ENCODE measurements around the gene ROR2. TPM values are rescaled to one million over a fixed set of nuclear protein-coding genes. Genes with fewer than 3 reads are reported as not detected.

ROR2 gene
- total and polyA plus RNA-seq, 4 donors = 2.7 to 32.3 (median 9.2) TPM

- Histone ChIP-seq H3K4me3 (no peak overlapping the region), H3K36me3 (ENCODE audit: control insufficient read depth in 4 of 4, insufficient read depth in 4 of 4, low read length in 4 of 4) (peaks cover 0 to 3% (median 0%) of the 10 kb centered on the region in 4 donors), H3K9me3 (ENCODE audit: control insufficient read depth in 4 of 4, insufficient read depth in 3 of 4, low read length in 3 of 4) (peaks cover 0 to 7% (median 1%) of the 10 kb centered on the region in 4 donors), H3K9ac (ENCODE audit: insufficient read depth in 1 of 2, low read length in 2 of 2) (no peak overlapping the region), H3K4me1 (ENCODE audit: control insufficient read depth in 5 of 5, insufficient read depth in 5 of 5, low read length in 5 of 5) (peaks cover 0 to 17% (median 2%) of the 10 kb centered on the region in 5 donors), H3K27ac (ENCODE audit: low read depth in 1 of 2, low read length in 1 of 2) (no peak overlapping the region), H3K27me3 (ENCODE audit: control insufficient read depth in 3 of 3, insufficient read depth in 3 of 3, low read length in 2 of 3) (peaks cover 0 to 12% (median 0%) of the 10 kb centered on the region in 3 donors)
- DNase-seq (no peak), ATAC-seq (ENCODE audit: insufficient read depth, low FRiP score) (no peak)
- no peak for TF ChIP-seq CTCF (IDR thresholded peaks at IDR 0.05; ENCODE audit: control extremely low read depth, extremely low read depth)
- WGBS, 2 donors = 78 to 85% methylated on average over 6 of the region's 6 CpGs
Measured at GRCh38 chr9:91953718-91954117, 3.7 kb upstream of the ROR2 start.

- Histone ChIP-seq H3K4me3 (no peak overlapping the region), H3K9me3 (ENCODE audit: control insufficient read depth in 4 of 4, insufficient read depth in 3 of 4, low read length in 3 of 4) (peaks cover 0 to 7% (median 1%) of the 10 kb centered on the region in 4 donors), H3K27me3 (ENCODE audit: control insufficient read depth in 3 of 3, insufficient read depth in 3 of 3, low read length in 2 of 3) (peaks cover 0 to 18% (median 0%) of the 10 kb centered on the region in 3 donors), H3K4me1 (ENCODE audit: control insufficient read depth in 5 of 5, insufficient read depth in 5 of 5, low read length in 5 of 5) (peaks cover 0 to 18% (median 5%) of the 10 kb centered on the region in 5 donors), H3K36me3 (ENCODE audit: control insufficient read depth in 4 of 4, insufficient read depth in 4 of 4, low read length in 4 of 4) (peaks cover 0 to 3% (median 0%) of the 10 kb centered on the region in 4 donors), H3K27ac (ENCODE audit: low read depth in 1 of 2, low read length in 1 of 2) (no peak overlapping the region), H3K9ac (ENCODE audit: insufficient read depth in 1 of 2, low read length in 2 of 2) (no peak overlapping the region)
- no peak for TF ChIP-seq CTCF (IDR thresholded peaks at IDR 0.05; ENCODE audit: control extremely low read depth, extremely low read depth)
- 78 to 80% methylated on average over 6 of the region's 6 CpGs for whole genome bisulfite sequencing, 2 donors
- ATAC-seq (ENCODE audit: insufficient read depth, low FRiP score) (no peak), DNase-seq (no peak)
Measured at GRCh38 chr9:91951944-91952520, 2.0 kb upstream of the ROR2 start.

GRCh38 chr9:91949392-91949945, 559 bp downstream of the ROR2 start:
- peak; percentile 40 to 53 (median 41) for DNase-seq
- peak overlapping the region; percentile 40 for H3K4me3 ChIP-seq
- H3K9me3 ChIP-seq (ENCODE audit: control insufficient read depth in 4 of 4, insufficient read depth in 3 of 4, low read length in 3 of 4) = peaks cover 0 to 7% (median 1%) of the 10 kb centered on the region in 4 donors
- H3K9ac ChIP-seq (ENCODE audit: insufficient read depth in 1 of 2, low read length in 2 of 2) = peak overlapping the region; percentile 3 to 43
- H3K36me3 ChIP-seq (ENCODE audit: control insufficient read depth in 4 of 4, insufficient read depth in 4 of 4, low read length in 4 of 4) = peaks cover 0 to 3% (median 0%) of the 10 kb centered on the region in 4 donors
- WGBS, 2 donors = 3% methylated on average over 50 to 61 of the region's 61 CpGs
- peaks cover 0 to 40% (median 15%) of the 10 kb centered on the region in 5 donors for H3K4me1 ChIP-seq (ENCODE audit: control insufficient read depth in 5 of 5, insufficient read depth in 5 of 5, low read length in 5 of 5)
- TF ChIP-seq CTCF (IDR thresholded peaks at IDR 0.05; ENCODE audit: control extremely low read depth, extremely low read depth) = no peak
- H3K27me3 ChIP-seq (ENCODE audit: control insufficient read depth in 3 of 3, insufficient read depth in 3 of 3, low read length in 2 of 3) = peaks cover 0 to 21% (median 0%) of the 10 kb centered on the region in 3 donors
- ATAC-seq (ENCODE audit: insufficient read depth, low FRiP score) = no peak
- peak overlapping the region in 1 of 2 donors; percentile 33 for H3K27ac ChIP-seq (ENCODE audit: low read depth in 1 of 2, low read length in 1 of 2)

All from lung (tissue), 12 donors.